ENCODE measurements around the gene KSR2.

DNA sequence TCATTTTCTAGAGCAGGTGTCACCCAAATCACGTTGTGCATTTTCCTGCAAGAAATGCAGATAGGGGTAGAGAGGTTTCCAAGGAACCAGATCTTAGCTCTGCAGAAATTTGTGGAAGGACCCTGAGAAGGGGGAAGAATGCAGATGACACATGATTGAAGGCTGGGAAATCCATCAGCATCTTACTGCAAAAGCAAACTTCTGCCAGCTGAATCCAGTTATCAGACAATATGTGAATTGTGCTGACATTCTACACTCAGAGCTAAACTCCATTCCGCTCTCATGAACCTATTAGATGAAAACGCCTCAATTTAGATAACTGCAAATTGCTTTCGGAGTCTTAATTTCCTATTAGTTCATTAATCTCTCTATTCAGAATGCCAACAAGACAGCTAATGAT lies 396.0 kb downstream of the KSR2 start:
- TF ChIP-seq, protein P1, sequence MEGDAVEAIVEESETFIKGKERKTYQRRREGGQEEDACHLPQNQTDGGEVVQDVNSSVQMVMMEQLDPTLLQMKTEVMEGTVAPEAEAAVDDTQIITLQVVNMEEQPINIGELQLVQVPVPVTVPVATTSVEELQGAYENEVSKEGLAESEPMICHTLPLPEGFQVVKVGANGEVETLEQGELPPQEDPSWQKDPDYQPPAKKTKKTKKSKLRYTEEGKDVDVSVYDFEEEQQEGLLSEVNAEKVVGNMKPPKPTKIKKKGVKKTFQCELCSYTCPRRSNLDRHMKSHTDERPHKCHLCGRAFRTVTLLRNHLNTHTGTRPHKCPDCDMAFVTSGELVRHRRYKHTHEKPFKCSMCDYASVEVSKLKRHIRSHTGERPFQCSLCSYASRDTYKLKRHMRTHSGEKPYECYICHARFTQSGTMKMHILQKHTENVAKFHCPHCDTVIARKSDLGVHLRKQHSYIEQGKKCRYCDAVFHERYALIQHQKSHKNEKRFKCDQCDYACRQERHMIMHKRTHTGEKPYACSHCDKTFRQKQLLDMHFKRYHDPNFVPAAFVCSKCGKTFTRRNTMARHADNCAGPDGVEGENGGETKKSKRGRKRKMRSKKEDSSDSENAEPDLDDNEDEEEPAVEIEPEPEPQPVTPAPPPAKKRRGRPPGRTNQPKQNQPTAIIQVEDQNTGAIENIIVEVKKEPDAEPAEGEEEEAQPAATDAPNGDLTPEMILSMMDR (IDR thresholded peaks at IDR 0.05), result no peak
- TF ChIP-seq EP300 (IDR thresholded peaks at IDR 0.05) (no peak), POLR2A (IDR thresholded peaks at IDR 0.05) (no peak), POLR2AphosphoS5 (IDR thresholded peaks at IDR 0.05) (no peak)
